GM21619 (cell line): ENCODE results near the gene FGFR3.
"Not testable (repeated sequence)": the region's sequence is repeated elsewhere in the genome, so short reads cannot be mapped to it uniquely, and the experiment has no call there.

ENCODE experiments used
- ATAC-seq: cut with Tn5 transposase; IDR thresholded peaks from one replicate; pipeline ENCODE4 v1.9.1; 2021; ENCODE audit not compliant: unreplicated experiment

FGFR3 gene

DNA sequence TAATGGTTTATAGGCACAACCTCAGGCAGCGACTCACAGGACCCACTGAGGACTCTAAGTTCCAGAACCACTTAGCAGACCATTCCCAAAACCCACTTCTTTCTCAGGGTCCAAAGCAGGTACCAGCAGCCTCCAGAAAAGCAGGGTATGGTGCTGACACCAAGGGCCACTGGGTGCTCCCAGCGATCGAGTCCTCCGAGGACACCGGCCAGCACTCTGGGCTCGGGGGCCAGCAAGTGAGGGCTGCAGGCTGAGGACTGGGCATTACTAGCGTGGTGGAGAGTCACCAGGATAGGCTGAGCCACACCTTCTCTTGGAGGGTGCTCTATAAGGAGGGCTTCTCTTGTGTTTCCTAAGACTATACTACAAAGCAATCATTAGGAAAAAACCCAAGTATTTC is 43.6 kb downstream of the FGFR3 start:
- no peak for ATAC-seq

DNA sequence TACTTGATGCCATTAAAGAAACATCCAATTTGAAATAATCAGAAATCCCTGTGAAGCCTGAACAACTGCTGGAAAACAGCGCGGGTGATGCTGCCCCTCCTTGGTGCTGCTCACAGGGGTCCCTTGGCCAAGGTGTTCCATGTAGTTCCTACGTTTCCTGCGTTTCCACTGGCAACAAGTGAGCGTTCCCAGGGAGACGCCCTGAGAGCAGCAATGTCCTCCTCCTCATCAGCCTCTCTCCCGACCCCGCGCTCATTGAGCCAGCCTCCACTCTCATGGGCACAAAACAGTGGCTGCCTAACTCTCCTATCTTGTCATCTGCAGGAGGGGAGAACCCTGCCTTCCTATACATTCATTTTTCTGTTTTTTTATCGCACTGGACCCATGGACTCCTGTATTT is 44.0 kb downstream of the FGFR3 start:
- no peak for ATAC-seq

DNA sequence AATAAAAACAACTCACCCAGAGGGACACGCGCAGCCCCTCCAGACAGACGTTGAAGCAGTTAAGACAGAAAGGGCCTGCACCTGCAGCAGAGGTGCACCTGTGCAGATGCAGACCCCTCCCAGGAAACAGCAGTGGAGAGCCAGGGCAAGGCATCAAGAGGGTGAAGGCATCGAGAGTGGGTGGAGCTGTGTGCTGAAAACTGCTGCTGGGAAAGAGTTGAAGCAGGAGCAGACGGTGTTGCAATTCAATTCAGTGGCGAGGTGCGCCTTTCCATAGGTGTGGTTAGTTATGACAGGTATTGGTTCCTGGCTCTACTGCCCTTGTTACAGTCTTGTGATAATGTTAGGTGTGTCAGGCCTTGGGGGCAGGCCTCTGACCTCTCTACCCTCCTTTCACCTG is 46.2 kb downstream of the FGFR3 start:
- no peak for ATAC-seq

DNA sequence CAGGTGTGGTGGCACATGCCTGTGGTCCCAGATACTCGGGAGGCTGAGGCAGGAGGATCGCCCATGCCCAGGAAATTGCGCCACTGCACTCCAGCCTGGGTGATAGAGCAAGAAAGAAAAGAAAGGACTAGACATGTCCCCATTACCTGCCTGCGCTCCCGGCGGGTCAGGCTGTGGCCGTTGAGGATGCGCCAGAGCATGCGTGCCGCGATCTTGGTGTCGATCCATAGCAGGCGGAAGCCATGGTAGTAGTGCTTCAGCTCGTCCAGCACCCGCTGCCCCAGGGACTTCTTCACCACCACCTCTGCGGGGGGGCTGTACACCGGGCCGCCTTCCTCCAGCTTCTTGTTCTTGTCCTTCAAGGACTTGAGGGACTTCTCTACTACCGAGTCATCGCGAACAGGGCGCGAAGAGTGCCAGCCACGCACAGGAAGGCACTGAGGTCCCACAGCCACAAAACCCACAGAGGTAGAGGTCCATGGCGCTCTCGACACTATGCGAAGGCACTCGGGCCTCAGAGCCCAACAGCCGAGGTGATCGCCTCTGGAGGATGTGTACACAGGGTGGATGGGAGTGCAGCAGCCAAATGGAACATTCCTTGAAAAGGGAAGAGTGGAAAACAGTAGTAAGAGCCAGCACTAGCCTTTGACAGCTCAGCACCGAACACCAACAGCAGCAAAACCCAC is 48.3 kb downstream of the FGFR3 start:
- no peak for ATAC-seq

DNA sequence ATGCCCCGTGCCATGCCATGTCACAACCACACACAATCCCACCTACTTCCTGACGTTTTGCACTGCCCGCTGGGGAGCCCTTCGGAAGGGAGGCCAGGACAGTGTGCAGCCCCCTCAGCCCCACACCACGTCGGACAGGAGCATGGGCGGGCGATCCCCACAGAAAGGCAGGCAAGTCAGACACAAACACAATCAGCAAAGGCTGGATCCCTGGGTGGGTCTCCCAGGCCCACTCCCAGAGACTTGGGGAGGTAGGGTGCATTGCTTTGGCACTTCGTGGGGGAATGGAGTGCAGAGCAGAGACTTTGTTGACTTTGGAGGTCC is 48.8 kb downstream of the FGFR3 start:
- ATAC-seq = no peak

DNA sequence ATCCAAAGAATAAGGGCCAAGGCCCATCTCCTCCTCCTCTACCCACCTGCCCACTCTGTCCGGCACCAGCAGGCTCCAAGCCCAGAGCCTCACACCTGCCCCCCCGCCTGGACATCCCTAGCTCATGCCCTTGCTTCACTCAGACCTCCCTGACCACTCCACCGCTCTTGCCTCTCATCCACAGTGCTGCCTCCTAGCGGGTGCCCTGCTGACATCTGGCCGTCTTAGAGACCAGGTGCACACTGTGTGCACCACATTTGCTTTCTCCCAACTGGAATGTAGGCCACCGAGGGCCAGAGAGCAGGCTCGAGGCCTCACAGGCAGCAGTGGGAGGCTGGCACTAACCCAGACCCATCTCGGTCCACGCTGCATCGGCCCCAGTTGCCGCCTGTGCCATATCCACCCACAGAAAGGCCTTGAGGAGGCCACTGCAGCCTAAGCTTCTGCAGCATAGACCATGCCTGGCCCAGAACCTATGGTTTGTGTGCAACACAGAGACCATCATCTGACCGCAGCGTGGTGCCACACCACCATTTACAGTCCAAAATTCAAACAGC is 49.3 kb downstream of the FGFR3 start:
- ATAC-seq = no peak

DNA sequence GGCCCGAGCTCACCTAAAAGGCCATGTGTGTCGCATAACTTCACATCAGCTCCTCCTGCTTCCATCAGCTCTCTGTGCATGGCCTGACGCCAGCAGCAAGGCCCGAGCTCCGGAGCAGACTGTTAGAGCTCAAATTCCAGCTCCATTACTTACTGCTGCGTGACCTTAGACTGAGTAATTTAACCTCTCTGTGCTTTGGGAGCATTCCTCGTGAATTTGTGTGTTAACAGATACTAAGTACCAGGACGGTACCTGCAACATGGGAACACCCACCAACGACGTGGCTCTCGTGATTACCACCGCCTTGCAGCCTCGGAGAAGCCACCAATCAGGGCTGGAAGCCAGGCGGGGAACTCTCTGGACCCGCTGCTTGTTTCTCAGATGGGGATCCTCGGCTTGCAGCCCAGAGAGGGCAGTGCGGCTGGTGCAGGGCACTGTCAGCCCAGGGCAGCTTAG is 49.9 kb downstream of the FGFR3 start:
- no peak for ATAC-seq

DNA sequence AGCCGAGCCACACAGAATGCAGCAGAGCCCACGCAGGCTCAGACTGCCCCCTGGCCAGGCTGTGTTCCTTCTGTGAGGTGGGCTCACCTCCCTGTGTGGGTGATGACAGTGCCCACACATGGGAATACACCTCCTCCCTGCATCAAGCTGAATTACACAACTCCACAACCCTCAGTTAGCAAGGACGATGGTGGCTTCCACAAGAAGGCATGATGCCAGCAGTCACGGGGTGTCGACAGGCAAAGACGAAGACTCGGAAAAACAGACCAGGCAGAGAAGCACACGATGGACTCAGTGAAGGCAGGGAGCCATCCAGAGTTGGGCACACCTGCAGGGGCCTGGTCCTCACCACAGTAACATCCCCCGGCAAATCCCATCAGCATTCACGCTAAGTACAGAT is 50.8 kb downstream of the FGFR3 start:
- no peak for ATAC-seq

DNA sequence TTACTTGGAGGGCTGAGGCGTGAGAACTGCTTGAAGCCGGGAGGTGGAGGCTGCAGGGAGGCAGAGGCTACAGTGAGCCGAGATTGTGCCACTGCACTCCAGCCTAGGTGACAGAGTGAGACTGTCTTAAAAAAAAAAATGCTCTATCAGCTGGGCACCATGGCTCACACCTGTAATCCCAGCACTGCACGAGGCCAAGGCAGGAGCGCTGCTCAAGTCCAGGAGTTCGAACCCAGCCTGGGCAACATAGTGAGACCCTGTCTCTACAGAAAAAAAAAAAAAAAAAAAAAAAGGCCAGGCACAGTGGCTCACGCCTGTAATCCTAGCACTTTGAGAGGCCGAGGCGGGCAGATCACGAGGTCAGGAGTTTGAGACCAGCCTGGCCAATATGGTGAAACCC is 51.5 kb downstream of the FGFR3 start:
- ATAC-seq = not testable (repeated sequence)

DNA sequence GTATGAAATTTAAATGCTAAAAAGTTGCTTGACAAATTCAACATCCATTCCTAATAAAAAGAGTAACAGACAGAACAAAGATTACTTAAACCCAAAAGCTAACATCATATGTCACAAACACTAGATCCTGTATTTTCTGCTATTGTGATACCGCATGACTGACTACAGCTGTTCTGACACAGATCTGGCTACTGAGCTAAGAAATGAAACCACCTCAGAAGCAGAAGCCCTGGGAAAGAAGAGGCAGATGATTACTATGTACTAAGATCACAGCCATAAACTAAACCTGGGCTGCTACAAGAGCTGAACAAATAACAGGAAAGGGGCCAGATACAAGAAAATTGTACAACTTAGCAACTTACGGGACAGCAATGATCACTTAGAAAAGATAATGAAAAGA is 53.5 kb downstream of the FGFR3 start:
- ATAC-seq = no peak

DNA sequence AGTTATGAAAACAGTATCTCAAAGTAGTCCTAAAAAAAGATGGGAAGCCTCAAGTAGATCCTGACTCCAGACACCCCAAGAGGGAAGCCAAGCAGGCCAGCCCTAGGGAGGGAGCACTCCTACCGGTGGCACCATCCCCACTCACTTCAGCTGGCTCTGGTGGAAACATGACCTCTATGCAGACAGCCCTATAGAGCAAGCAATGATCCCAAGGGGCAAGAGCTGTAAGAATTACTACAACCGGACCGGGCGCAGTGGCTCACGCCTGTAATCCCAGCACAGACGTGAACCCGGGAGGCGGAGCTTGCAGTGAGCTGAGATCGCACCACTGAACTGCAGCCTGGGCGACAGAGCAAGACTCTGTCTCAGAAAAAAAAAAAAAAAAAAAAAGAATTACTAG is 57.2 kb downstream of the FGFR3 start:
- no peak for ATAC-seq

DNA sequence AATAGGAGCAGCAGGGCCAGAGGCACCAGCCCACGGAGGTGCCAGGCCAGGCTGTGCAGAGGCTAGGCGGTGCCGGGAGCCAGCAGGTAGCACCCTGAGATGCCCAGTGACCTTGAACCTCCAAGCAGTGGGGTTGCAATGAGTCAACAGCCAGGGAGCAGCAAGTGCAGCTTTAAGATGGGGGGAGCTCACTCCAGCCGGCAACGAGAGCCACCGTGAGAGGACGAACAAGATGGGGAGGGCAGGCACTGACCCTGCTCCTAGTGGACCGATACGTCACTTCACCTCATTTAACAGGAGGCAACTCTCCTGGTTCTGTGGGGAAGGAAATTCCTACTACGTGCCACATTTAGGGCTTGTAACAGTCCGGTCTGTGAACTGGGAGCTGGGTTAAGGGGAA is 58.1 kb downstream of the FGFR3 start:
- ATAC-seq = no peak

DNA sequence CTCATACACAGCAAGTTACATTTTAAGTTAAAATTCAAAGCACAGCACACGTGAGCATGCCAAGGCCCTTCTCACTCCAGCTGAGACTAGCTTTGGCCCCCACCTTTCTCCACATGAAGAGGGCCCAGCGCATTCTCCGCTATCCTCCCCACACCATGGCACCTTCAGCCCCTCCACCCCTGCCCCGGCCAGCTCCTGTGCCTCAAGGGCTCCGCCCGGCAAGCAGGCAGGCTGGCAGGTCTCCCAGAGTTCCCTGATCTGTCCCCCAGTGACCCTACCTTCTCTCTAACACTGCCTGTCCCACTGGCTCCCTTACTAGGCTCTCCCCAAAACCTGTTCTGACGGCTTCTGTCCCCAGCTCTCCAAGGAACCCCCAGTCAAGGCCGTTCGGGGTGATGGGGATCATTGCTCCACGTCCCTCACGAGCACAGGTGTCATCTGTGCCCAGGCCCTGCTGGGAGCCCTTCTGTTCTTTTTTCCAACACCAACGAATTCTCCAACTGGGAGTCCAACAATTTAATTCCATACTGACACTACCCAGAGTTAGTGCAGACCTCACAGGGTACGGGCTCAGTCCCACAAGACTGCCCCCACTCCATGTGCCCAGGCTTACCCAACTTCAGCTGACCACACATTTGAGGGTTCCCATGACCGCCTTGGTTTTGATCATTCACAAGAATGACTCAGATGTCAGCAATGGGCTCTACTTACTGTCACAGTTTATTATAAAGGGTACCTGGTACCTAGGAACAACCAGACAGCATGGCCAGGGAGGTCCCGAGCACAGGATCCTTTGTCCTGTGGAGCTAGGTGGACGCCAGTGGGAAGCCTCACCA is 58.7 kb downstream of the FGFR3 start:
- ATAC-seq = no peak

DNA sequence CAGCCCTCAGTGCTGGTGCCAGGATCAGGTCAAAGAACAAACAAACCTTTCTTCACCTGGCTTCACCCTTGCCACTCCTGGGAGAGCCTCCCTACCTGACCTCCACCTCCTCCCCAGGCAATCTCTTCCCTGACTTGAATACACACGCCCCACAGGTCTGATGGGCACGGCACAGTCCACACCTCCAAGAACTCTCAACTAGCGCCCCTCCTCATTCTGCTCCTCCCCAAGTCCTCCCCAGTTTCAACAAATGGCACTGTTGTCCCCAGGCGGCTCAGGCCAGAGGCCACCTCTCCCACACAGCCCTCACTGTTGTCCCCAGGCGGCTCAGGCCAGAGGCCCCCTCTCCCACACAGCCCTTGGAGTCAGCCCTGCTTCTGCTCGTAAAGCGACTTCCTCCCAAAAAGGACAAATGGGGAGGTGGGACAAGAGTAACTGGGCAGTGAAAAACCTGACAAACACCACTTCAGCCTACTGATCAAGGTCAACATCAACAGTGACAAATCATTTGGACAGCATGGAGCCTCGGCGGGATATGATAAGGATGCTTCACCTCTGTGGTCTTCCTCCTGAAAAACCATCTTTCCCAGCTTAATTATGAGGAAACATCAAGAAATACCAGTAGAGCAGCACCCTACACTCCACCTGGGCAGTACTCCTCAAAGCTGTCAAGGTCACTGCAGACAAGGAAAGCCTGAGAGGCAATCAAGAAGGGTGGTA is 60.0 kb downstream of the FGFR3 start:
- ATAC-seq = no peak

DNA sequence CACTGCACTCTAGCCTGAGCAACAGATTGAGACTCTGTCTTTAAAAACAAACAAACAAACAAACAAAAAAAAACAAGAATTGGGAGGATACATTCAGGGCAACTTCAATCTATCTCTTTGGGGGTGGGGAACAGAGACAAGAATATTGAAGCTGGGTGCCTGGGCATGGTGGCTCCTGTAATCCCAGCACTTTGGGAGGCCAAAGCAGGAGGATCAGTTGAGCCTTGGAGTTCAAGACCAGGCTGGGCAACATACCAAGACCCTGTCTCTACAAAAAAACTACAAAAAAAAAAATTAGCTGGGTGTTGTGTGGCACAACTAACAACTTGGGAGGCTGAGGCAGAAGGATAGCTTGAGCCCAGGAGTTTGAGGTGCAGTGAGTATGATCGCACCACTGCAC is 61.7 kb downstream of the FGFR3 start:
- no peak for ATAC-seq

DNA sequence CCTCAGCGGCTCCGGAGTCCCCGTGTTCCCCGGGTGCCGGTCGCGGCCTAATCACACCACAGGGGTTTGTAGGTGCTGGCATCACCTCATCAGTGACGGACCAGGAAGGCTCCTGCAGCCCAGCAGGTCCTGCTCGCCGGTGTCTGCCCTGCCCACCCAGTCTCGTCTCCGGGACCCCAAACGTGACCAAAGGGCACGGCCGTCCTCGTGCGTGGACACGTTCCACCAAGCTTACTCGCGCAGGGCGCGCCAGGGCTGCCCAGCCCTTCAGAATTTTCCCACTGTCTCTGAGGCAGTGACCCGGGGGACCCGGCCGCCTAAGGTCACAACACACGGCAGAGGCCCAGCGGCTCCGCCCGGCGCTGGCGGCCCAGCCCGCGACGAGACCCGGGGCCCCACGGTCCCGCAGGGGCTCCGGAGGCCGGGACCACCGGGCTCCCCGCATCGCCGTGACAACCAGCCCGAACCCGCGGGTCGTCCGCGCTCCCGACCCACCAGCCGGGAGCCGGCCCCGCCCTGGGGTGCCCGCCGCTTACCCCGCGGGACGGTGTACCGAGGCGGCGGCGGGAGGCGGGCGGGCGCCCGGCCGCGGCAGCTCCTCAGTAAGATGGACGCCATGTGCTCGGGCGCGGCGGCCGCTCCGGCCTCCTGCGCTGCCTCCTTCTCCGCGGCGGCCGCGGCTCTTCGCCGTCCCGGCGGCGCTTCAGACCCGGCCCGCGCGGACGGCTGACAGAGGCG is 62.4 kb downstream of the FGFR3 start:
- peak; percentile 20 for ATAC-seq

DNA sequence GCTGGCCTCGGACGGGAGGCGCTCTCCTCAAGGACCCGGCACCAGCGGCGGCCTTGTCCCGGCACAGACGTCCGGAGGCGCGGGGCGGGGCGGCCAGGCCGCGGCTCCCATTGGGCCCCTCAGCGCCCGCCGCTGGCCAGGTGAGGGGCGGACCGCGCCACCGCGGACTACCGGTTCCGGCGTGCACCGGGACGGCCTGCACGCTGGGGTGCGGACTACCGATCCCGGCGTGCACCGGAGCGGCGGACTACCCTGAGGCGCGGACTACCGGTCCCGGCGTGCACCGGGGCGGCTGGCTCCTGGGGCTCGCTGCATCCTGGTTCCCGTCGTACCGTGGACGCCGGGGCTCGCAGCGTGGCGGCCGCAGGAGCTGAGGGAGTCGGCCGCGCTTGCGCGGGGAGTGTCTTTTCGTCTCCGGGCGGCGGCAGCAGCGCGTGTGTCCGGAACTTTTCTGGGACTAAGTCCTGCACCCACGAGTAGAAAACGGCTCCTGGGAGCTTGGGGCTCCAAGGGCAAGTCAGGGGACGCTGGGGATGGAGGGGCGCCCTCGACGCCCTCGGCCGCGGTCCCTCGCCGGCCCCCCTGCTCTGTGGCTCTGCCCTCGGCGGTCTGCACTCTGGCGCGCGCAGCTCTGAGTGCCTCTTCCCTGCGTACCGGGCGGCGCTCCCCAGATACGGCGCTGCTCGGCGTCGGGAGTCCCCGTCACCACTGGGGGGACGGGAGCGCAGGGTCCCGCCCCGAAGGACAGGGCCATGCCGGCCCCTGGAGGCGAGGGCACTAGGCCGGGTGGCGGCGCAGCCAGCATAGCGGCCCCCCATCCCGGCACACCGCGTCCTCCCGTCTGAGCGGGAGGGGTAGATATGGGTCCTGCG is 63.2 kb downstream of the FGFR3 start, which contains the start of gene LETM1:
Gene LETM1, minus strand, starts transcription at position 86 of the 872 bp plus-strand sequence. CDS start 206 bp downstream, outside the sequence.
- ATAC-seq = peak; percentile 78

DNA sequence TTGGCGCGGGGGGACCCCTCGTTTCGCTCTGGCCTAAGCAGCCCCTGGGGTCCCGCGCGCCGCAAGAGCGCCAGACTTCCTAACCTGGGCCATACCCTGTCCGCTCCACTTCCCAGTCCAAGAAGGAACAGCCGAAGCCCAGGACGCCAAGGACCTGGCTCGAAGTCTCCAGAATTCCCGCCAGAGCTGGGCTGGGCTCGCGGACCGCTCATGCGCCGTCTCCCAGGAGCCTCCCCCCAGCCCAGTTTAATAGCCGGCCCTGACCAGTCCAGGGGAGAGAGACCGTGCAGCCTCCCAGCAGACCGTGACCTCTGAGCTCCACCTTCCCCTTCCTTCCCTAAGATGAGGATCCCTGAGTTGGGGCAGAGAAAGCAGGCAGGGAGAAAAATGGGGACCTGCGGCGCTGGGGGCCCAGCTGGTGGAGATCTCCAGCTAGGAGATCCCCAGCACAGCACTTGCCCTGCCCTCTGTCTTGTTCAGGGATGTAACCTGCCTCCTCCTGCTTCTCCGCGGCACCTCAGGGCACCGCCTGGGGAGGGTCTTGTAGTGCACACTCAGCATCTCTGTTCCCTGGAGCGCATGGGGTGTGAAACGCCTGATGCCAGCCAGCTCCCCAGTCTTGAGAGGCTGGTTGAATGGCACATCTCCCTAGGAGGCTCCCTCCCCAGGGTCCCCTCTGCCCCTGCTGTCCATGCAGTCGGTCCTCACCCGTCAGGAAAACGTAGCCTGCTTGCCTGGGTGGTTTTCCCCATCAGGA is 64.0 kb downstream of the FGFR3 start:
- ATAC-seq = no peak

DNA sequence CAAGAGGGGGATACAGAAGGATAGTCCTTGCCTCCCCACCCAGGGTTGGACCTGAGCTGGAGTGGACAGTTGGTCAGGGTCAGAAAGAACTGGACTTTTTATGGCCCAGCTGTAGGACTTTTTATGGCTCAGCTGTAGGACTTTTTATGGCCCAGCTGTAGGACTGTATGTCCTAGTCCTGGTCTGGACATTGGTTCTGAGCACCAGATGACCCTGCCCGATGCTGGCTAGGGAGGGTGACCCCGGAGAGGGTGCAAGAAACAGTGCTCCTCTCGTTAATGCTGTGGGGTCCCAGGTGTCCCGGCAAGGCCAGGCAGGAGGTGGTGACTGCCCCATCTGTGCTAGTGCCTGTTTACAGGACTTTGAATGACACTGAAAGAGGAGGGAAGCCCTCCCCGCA is 64.8 kb downstream of the FGFR3 start:
- ATAC-seq = no peak
